HG02973 (cell line): Measurements from ENCODE around the gene CCL24.
"Not testable (repeated sequence)": the region's sequence is repeated elsewhere in the genome, so short reads cannot be mapped to it uniquely, and the experiment has no call there.

Experiments
- ATAC-seq: cut with Tn5 transposase; IDR thresholded peaks from one replicate; pipeline ENCODE4 v1.9.1; 2021; ENCODE audit warnings: moderate library complexity; ENCODE audit not compliant: unreplicated experiment

CCL24 gene

GRCh38 chr7:75820688-75821087 is 7.1 kb upstream of the CCL24 start:
- no peak for ATAC-seq

DNA sequence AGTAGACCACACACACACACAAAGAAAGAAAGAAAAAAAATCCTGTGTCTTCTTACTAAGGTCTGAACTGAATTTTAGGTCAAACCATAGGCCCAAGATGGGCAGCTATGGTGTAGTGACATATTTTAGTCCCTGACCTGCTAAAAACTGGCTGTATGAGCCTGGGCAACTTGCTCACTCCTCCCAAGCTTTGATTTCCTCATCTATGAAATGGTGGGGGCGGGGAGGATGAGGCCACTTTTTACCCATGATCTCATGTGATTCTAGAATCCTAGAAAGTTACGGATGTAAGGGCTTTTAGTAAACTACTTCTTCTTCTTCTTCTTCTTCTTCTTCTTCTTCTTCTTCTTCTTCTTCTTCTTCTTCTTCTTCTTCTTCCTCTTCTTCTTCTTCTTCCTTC is 6.1 kb upstream of the CCL24 start:
- no peak for ATAC-seq

DNA sequence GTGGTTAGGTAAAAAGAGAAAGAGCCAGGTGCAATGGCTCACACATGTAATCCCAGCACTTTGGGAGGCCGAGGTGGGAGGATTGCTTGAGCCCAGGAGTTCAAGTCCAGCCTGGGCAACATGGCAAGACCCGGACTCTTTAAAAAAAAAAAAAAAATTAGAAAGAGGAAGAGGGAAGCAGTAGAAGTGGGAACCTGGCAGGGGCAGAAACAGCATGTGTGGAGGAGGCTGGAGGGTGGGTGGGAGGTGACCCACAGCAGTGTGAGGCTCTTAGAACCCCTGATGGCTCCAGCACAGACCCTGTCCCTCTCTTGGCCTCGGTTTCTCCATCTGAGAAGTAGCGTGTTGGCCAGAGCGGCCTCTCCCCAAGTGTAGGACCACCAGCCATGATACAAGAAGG is 4.9 kb upstream of the CCL24 start:
- ATAC-seq: no peak

GRCh38 chr7:75817116-75817515 is 3.5 kb upstream of the CCL24 start:
- no peak for ATAC-seq

DNA sequence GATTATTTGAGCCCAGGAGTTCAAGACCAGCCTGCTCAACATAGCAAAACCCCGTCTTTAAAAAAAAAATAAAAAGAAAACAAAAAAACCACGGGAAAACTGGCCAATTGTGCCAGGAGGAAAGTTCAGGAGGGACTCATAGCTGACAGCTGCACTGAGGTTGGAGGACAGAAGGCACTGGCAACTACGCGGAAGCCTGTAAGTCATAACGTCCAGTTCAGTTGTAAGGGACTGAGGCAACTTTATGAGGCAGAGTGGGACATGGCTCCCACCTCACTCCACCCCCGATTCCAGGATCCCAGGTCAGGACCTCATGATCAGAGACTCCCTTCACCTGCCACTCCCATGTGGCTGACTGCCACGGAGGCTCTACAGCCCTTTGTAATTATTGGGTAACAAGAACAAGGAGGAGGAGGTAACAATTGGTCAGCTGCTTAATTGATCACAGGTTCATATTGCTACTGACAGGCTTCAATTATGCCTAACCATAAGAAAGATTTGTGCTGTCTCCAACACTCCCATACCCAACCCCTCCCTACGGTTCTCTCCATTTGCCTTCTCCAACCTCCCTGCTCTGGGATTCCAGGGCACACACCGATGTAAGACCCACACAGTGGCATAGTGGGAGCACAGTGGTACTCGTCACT is 1.9 kb upstream of the CCL24 start:
- ATAC-seq: no peak

- ATAC-seq: no peak
Observed at GRCh38 chr7:75814407-75814947, 871 bp upstream of the CCL24 start.

GRCh38 chr7:75813084-75813483 is 522 bp downstream of the CCL24 start:
- no peak for ATAC-seq

- ATAC-seq: no peak
Observed at GRCh38 chr7:75811894-75812678, 1.5 kb downstream of the CCL24 start.

- ATAC-seq: no peak
Observed at GRCh38 chr7:75809396-75809795, 4.2 kb downstream of the CCL24 start.

DNA sequence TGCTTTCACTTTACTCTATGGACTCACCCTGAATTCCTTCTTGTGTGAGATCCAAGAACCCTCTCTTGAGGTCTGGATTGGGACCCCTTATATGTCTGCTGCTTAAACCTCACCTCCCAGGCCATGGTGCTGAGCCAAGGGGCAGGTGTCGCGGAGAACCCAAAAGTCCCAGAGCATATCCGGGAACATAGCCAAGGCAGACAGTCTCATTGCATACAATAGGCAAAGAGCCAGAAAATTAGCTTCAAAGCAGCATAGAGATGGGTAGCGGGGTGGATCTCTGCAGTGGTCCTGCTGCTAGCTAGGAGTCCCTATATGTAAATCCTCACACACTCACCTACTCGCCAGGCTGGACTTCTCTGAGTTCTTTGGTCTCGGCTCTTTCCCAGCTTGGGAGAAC is 5.5 kb downstream of the CCL24 start:
- no peak for ATAC-seq

GRCh38 chr7:75807452-75807851 is 6.2 kb downstream of the CCL24 start:
- no peak for ATAC-seq

DNA sequence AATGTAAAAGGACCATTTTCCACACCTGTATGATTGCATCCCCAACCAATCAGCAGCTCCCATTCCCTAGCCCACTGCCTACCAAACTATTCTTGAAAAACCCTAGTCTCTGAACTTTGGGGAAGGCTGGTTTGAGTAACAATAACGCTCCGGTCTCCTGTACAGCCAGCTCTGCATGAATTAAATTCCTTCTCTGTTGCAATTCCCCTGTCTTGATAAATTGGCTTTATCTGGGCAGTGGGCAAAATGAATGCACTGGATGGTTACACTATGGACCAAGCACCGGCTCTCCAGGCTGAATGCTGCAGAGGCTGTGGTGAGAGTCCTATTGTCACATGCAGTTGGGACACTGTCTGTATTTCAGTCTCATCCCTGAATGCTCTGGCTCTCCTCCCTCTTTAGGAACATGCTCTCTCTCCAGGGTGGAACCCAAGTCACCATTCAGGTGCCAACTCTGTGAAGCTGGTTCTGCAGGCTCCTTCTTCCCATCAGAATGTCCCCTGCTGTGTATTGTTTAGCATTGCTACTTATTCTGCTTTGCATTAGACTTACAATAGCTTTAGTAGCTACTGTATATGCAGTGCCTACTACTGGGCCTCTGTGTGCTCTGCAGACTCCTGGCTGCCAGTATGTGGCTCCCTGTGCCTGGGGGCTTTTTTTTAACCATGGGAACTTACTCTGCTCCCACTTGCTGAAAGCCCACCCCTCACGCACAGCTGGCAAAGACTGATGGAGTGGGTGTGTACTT is 6.9 kb downstream of the CCL24 start:
- ATAC-seq: no peak

DNA sequence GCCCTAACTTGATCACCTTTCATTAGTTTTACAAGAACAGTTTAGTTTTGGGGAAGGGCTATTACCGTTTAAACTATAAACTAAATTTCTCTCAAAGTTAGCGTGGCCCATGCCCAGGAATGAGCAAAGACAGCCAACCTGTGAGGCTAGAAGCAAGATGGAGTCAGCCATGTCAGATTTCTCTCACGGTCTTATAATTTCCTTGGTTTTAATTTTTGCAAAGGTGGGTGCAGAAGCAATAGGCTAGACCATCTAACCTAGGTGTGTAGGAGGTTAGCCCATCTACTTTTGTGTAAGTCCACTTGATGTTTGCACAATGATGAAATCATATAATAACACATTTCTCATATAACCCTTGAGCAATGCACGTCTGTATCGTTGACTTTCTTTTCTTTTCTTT is 8.9 kb downstream of the CCL24 start:
- no peak for ATAC-seq

DNA sequence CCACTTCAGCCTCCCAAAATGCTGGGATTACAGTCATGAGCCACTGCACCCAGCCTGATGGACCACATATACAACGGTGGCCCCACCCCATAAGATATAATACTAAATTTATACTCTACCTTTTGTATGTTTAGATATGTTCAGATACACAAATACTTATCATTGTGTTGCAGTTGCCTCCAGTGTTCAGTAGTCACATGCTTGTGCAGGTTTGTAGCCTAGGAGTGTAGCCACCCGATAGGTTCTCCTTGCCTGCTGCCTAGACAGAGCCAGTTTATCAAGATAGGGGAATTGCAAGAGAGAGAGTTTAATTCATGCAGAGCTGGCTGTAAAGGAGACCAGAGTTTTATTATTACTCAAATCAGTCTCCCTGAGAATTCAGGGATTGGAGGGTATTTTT is 9.6 kb downstream of the CCL24 start:
- no peak for ATAC-seq

DNA sequence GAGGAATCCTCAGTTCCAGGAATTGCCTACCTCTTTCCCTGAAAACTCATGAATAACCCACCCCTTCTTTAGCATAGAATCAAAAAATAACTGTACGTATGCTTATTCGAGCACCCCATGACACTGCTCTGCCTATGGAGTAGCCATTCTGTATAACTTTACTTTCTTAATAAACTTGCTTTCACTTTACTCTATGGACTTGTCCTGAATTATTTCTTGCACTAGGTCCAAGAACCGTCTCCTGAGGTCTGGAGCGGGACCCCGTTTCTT is 11.1 kb downstream of the CCL24 start:
- ATAC-seq: no peak

GRCh38 chr7:75798770-75799169 is 14.8 kb downstream of the CCL24 start:
- no peak for ATAC-seq

- ATAC-seq: no peak
Observed at GRCh38 chr7:75796420-75796819, 17.2 kb downstream of the CCL24 start.

DNA sequence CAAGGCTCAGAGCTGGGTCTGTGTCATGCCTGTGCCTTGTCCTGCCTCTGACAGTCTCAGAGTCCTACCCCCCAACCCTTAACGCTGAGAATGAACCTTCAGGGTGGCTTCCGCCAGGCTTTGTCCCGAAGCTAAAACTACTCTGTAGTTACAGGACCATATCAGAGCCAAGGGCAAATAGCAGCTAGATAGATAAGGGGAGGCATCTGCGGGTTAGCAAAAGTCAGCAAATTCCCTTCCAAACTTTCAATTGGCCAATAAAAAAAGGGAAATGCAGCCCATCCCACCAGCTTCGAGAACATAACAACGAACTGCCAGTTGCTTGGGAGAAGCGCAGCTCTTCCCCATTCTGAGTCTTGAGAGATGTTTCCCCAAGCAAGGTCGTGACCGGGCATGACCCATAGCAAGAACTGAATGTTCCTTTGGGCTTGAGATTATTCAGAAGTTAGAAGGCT is 17.7 kb downstream of the CCL24 start:
- ATAC-seq: no peak

DNA sequence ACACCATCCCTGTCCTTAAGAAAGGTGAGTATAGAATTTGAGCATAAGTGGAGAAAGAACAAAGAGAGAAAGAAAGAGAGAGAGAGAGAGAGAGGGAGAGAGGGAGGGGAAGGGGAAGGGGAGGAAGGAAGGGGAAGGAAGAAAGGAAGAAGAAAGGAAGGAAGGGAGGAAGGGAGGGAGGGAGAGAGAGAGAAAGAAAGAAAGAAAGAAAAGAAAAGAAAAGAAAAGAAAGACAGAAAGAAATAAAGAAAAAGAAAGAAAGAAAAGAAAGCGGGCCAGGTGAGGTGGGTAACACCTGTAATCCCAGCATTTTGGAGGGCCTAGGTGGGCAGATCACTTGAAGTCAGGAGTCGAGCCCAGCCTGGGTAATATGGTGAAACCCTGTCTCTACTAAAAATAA is 19.9 kb downstream of the CCL24 start:
- no peak for ATAC-seq

DNA sequence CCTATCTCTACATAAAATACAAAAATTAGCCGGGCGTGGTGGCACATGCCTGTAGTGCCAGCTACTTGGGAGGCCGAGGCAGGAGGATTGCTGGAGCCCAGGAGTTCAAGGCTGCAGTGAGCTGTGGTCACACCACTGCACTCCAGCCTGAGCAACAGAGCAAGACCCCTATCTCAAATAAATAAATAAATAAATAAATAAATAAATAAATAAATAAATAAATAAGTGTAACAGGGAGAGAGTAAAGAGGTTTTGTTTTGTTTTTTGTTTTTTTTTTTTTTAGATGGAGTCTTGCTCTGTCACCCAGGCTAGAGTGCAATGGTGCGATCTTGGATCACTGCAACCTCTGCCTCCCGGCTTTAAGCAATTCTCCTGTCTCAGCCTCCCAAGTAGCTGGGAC is 21.0 kb downstream of the CCL24 start:
- ATAC-seq: not testable (repeated sequence)

DNA sequence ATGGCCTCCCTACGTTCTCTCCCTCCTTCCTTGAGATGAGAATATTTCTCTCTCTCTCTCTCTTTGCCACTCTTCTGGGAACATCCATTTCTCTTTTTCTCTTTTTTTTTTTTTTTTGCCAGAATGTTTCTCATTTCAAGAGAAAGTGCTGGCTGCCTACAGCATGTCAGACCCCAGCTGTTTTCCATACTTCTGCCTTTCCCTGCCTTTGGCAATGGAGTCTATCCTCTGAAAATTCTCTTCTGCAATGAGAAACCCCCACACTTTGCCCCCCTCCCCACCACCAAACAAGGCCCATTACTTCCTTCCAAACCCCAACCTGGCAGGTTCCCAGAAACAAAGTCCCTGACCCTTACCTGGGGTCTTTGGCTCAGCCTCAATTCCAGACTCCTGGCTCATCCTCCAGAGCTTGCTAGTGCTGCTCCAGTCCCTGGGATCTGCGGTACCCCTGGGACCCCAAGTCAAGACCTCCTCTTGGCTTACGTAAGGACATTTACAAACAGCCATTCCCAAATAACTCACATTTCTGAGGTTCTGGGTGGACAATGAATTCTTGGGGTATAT is 24.2 kb downstream of the CCL24 start:
- no peak for ATAC-seq
